H1 (cell line): Measurements from ENCODE around the gene COL27A1. TPM values are rescaled to one million over a fixed set of nuclear protein-coding genes. Genes with fewer than 3 reads are reported as not detected.

Experiments
- BCL11A ChIP-seq, 2 experiments: IDR thresholded peaks; one replicate each; pipeline ENCODE4 v1.6.1; 2011; ENCODE audit warnings: low read depth in 2 of 2, low read length in 2 of 2, mild to moderate bottlenecking in 2 of 2
- PHF8 ChIP-seq: fragments of 200-600 bp; sonication (generic); conservative IDR thresholded peaks from 2 replicates; pipeline ENCODE4 v1.7.1; 2012; ENCODE audit warnings: low read depth, mild to moderate bottlenecking, inconsistent platforms, low read length, moderate library complexity
- TEAD4 ChIP-seq: IDR thresholded peaks from 2 replicates; pipeline ENCODE4 v1.6.1; 2012; ENCODE audit warnings: low read depth, low read length, inconsistent platforms, mixed read lengths
- polyA plus RNA-seq, 7 experiments: library from polyadenylated mRNA; depleted of rRNA in 3 of 7; stranded (reverse) in 5 of 7; unstranded in 2 of 7; fragments of >200 nt in 5 of 7; fragments of 200-250 nt in 2 of 7; gene quantifications; 1 replicate in 5 of 7; 2 replicates in 1 of 7; 4 replicates in 1 of 7; pipeline versions ENCODE4 v1.2.1 to v1.2.3, GENCODE V29; 2011 to 2013; ENCODE audit warnings: missing spikeins in 2 of 7, mixed read lengths in 2 of 7
- total RNA-seq: library from RNA; stranded (reverse); fragmentation: NEBNext Ultra II Directional; extraction: Animal tissue kit (Norgen Biotek cat#: 25700); gene quantifications from 2 replicates; pipeline ENCODE4 v1.2.1, GENCODE V29; 2021

Gene COL27A1
- total and polyA plus RNA-seq, 2 of the 8 experiments (the other 6 are each of a cell fraction or from before 2014, with no cell fraction given), result 15.1 to 22.8 TPM

- TF ChIP-seq PHF8, result no peak
- no peak for TF ChIP-seq BCL11A (IDR thresholded peaks at IDR 0.05; ENCODE audit: low read depth in 2 of 2, low read length in 2 of 2)
- no peak for TF ChIP-seq TEAD4
- TF ChIP-seq, all 59 proteins: peak for 0
These were observed 46.2 kb upstream of the COL27A1 start (continued) for GRCh38 chr9:114109124-114109523.
